Hematopoietic multipotent progenitor cell treated with erythropoietin and hydrocortisone succinate and interleukin-3 and kit ligand, for 6 days (in vitro differentiated cells): ENCODE data around the gene CSNK2A1.

Experiments used
- DNase-seq: peaks from one replicate; pipeline ENCODE4 v3.0.0-alpha.2; 2015

CSNK2A1 gene

GRCh38 chr20:445514-446336, 97.9 kb downstream of the CSNK2A1 start:
- DNase-seq, result no peak

GRCh38 chr20:444862-445426, 98.6 kb downstream of the CSNK2A1 start:
- no peak for DNase-seq

GRCh38 chr20:444117-444516, 99.5 kb downstream of the CSNK2A1 start:
- no peak for DNase-seq

- no peak for DNase-seq
Observed at GRCh38 chr20:443223-443775, 100.3 kb downstream of the CSNK2A1 start.

GRCh38 chr20:440636-441035, 103.0 kb downstream of the CSNK2A1 start:
- DNase-seq, result no peak

- DNase-seq, result no peak
Observed at GRCh38 chr20:440148-440547, 103.4 kb downstream of the CSNK2A1 start.

GRCh38 chr20:438571-439469, 104.8 kb downstream of the CSNK2A1 start:
- DNase-seq, result peak; percentile 94

- peak; percentile 44 for DNase-seq
Observed at GRCh38 chr20:437787-438486, 105.7 kb downstream of the CSNK2A1 start.

- no peak for DNase-seq
Observed at GRCh38 chr20:436476-436875, 107.1 kb downstream of the CSNK2A1 start.

GRCh38 chr20:435558-435957, 108.0 kb downstream of the CSNK2A1 start:
- no peak for DNase-seq

- DNase-seq, result no peak
Observed at GRCh38 chr20:434661-435419, 108.8 kb downstream of the CSNK2A1 start.

GRCh38 chr20:434221-434620, 109.4 kb downstream of the CSNK2A1 start:
- DNase-seq, result no peak

- no peak for DNase-seq
Observed at GRCh38 chr20:433300-433975, 110.2 kb downstream of the CSNK2A1 start.

- DNase-seq, result no peak
Observed at GRCh38 chr20:432677-433299, 110.8 kb downstream of the CSNK2A1 start.

- DNase-seq, result no peak
Observed at GRCh38 chr20:432208-432607, 111.4 kb downstream of the CSNK2A1 start.

- peak; percentile 89 for DNase-seq
Observed at GRCh38 chr20:431012-431904, 112.3 kb downstream of the CSNK2A1 start.

- DNase-seq, result no peak
Observed at GRCh38 chr20:430091-430999, 113.2 kb downstream of the CSNK2A1 start.

GRCh38 chr20:428658-429200, 114.9 kb downstream of the CSNK2A1 start:
- no peak for DNase-seq
